Mucosa of rectum (tissue), 2 donors: Measurements from ENCODE around the gene PFKFB4.

Experiments used
- H3K27ac ChIP-seq, 2 donors: one replicate each; pipeline ENCODE4 v1.7.0; 2013; ENCODE audit warnings: inconsistent platforms in 2 of 2, low read depth in 2 of 2, low read length in 2 of 2
- H3K27me3 ChIP-seq, 2 donors: one replicate each; pipeline ENCODE4 v1.7.0; 2013; ENCODE audit warnings: low read length in 2 of 2; ENCODE audit not compliant: control insufficient read depth in 2 of 2, insufficient read depth in 2 of 2
- H3K36me3 ChIP-seq, 2 donors: one replicate each; pipeline ENCODE4 v1.7.0; 2013; ENCODE audit warnings: low read length in 2 of 2; ENCODE audit not compliant: control insufficient read depth in 2 of 2, insufficient read depth in 2 of 2
- H3K4me1 ChIP-seq, 2 donors: one replicate each; pipeline ENCODE4 v1.7.0; 2013; ENCODE audit warnings: low read length in 2 of 2, mild to moderate bottlenecking in 1 of 2; ENCODE audit not compliant: control insufficient read depth in 2 of 2, insufficient read depth in 2 of 2
- H3K4me3 ChIP-seq, 2 donors: one replicate each; pipeline ENCODE4 v1.7.0; 2013; ENCODE audit warnings: low read length in 2 of 2
- H3K9ac ChIP-seq, 2 donors: one replicate each; pipeline ENCODE4 v1.7.0; 2013; ENCODE audit warnings: low read length in 2 of 2, low read depth in 1 of 2, mild to moderate bottlenecking in 1 of 2
- H3K9me3 ChIP-seq, 2 donors: one replicate each; pipeline ENCODE4 v1.7.0; 2013; ENCODE audit warnings: low read length in 2 of 2; ENCODE audit not compliant: control insufficient read depth in 2 of 2
- donor health status: healthy.
- donor health status: Normal muscosa, but diverticular disease.

PFKFB4 gene

GRCh38 chr3:48562367-48563095, 5.9 kb upstream of the PFKFB4 start:
- Histone ChIP-seq H3K4me1 (peaks cover 5 to 15% of the 10 kb centered on the region in 2 donors), H3K9me3 (no peaks in the 10 kb centered on the region), H3K4me3 (no peak overlapping the region), H3K27ac (no peak overlapping the region), H3K27me3 (no peaks in the 10 kb centered on the region), H3K9ac (no peak overlapping the region), H3K36me3 (no peaks in the 10 kb centered on the region)

- H3K9ac ChIP-seq: no peak overlapping the region
- H3K9me3 ChIP-seq: no peaks in the 10 kb centered on the region
- no peaks in the 10 kb centered on the region for H3K36me3 ChIP-seq
- peaks cover 10 to 22% of the 10 kb centered on the region in 2 donors for H3K4me1 ChIP-seq
- H3K27me3 ChIP-seq: no peaks in the 10 kb centered on the region
- peak overlapping the region; percentile 16 to 34 for H3K27ac ChIP-seq
- peak overlapping the region; percentile 22 to 44 for H3K4me3 ChIP-seq
Observed at GRCh38 chr3:48561045-48561736, 4.6 kb upstream of the PFKFB4 start.

GRCh38 chr3:48560648-48561018, 4.0 kb upstream of the PFKFB4 start:
- Histone ChIP-seq H3K9me3 (no peaks in the 10 kb centered on the region), H3K4me1 (peaks cover 13 to 27% of the 10 kb centered on the region in 2 donors), H3K4me3 (peak overlapping the region; percentile 22 to 44), H3K9ac (no peak overlapping the region), H3K36me3 (no peaks in the 10 kb centered on the region), H3K27me3 (no peaks in the 10 kb centered on the region), H3K27ac (peak overlapping the region; percentile 16 to 34)

- Histone ChIP-seq H3K9me3 (no peaks in the 10 kb centered on the region), H3K27me3 (no peaks in the 10 kb centered on the region), H3K36me3 (no peaks in the 10 kb centered on the region), H3K4me1 (peaks cover 19 to 39% of the 10 kb centered on the region in 2 donors), H3K9ac (no peak overlapping the region), H3K4me3 (no peak overlapping the region), H3K27ac (peak overlapping the region; percentile 4 to 35)
Observed at GRCh38 chr3:48558493-48559134, 2.0 kb upstream of the PFKFB4 start.

GRCh38 chr3:48555949-48556795, 431 bp downstream of the PFKFB4 start:
- no peaks in the 10 kb centered on the region for H3K27me3 ChIP-seq
- peaks cover 27 to 44% of the 10 kb centered on the region in 2 donors for H3K4me1 ChIP-seq
- peak overlapping the region; percentile 34 to 58 for H3K27ac ChIP-seq
- H3K9me3 ChIP-seq: no peaks in the 10 kb centered on the region
- peak overlapping the region; percentile 69 to 73 for H3K4me3 ChIP-seq
- H3K36me3 ChIP-seq: no peaks in the 10 kb centered on the region
- peak overlapping the region; percentile 32 to 67 for H3K9ac ChIP-seq

GRCh38 chr3:48555231-48555948, 1.2 kb downstream of the PFKFB4 start:
- no peaks in the 10 kb centered on the region for H3K36me3 ChIP-seq
- no peaks in the 10 kb centered on the region for H3K9me3 ChIP-seq
- H3K9ac ChIP-seq: peak overlapping the region; percentile 17 to 34
- H3K4me1 ChIP-seq: peaks cover 27 to 43% of the 10 kb centered on the region in 2 donors
- peak overlapping the region in 1 of 2 donors; percentile 69 for H3K4me3 ChIP-seq
- peak overlapping the region; percentile 34 to 58 for H3K27ac ChIP-seq
- no peaks in the 10 kb centered on the region for H3K27me3 ChIP-seq

GRCh38 chr3:48553886-48554845, 2.4 kb downstream of the PFKFB4 start:
- no peaks in the 10 kb centered on the region for H3K36me3 ChIP-seq
- peak overlapping the region in 1 of 2 donors; percentile 32 for H3K27ac ChIP-seq
- no peaks in the 10 kb centered on the region for H3K9me3 ChIP-seq
- peaks cover 25 to 39% of the 10 kb centered on the region in 2 donors for H3K4me1 ChIP-seq
- H3K27me3 ChIP-seq: no peaks in the 10 kb centered on the region
- peak overlapping the region in 1 of 2 donors; percentile 5 for H3K9ac ChIP-seq
- H3K4me3 ChIP-seq: no peak overlapping the region

- H3K9me3 ChIP-seq: no peaks in the 10 kb centered on the region
- peaks cover 23 to 35% of the 10 kb centered on the region in 2 donors for H3K4me1 ChIP-seq
- H3K9ac ChIP-seq: no peak overlapping the region
- peak overlapping the region in 1 of 2 donors; percentile 32 for H3K27ac ChIP-seq
- no peaks in the 10 kb centered on the region for H3K27me3 ChIP-seq
- H3K4me3 ChIP-seq: no peak overlapping the region
- no peaks in the 10 kb centered on the region for H3K36me3 ChIP-seq
Observed at GRCh38 chr3:48553361-48553760, 3.2 kb downstream of the PFKFB4 start.
